Gastrocnemius medialis (tissue), 4 donors: ENCODE results near the gene HNRNPUL1.

Source experiments
- CTCF ChIP-seq, 5 experiments: fragments of 450-650 bp in 3 of 5; fragments of 200-600 bp in 2 of 5; sonication (generic) in 2 of 5; IDR thresholded peaks in 4 of 5; conservative IDR thresholded peaks in 1 of 5; 1 replicate in 4 of 5; 2 replicates in 1 of 5; pipeline ENCODE4 v1.5.1; 2016 to 2019; ENCODE audit warnings: antibody characterized with exemption in 5 of 5, mild to moderate bottlenecking in 3 of 5, moderate library complexity in 3 of 5
- POLR2A ChIP-seq, 2 donors: fragments of 450-650 bp; IDR thresholded peaks; one replicate each; pipeline ENCODE4 v1.6.1; 2017; ENCODE audit warnings: antibody characterized with exemption in 2 of 2, mild to moderate bottlenecking in 2 of 2, moderate library complexity in 2 of 2

DNA sequence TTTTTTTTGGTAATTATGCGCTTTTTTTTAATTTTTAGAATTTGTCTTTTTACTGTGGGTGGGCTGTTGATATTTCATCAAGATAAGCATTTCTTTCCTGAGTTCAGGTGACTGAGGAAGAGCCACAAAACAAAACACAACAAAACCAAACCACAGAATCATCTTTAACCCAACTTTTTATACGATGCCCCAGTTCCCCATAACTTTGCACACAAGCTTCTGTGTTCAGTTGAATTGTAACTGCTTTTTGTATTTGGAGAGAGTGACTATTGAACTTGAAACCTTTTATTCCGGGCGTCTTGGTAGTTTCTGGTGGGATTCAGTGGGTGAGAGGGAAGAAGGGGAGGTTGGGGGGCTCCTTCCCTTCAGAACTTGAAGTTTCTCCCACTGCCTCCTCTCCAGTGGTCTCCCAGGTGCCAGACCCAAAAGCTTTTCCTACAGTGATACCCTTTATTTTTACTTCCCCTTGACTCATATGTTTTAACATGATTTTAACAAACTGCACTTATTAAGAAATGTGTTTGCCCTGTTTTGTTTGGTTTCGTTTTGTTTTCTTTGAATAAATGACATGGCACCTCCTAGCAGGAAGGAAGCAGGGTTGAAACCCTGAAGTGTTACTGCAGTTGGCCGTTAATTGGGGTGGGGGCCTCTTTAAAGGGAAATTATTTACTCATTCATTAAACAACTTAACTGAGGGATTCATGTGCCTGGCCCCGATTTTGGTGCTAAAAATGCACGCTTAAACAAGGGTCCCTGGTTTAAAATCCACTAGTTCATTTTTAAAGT is 43.1 kb downstream of the HNRNPUL1 start:
- TF ChIP-seq POLR2A (IDR thresholded peaks at IDR 0.05) = no peak
- TF ChIP-seq CTCF (IDR thresholded peaks at IDR 0.05 in 4 of 5, conservative IDR thresholded peaks at IDR 0.05 in 1 of 5) = no peak
